HG03442 (cell line): ENCODE results near the gene GHRL.

Experiments
- ATAC-seq: cut with Tn5 transposase; IDR thresholded peaks from one replicate; pipeline ENCODE4 v1.9.1; 2021; ENCODE audit warnings: mild to moderate bottlenecking, moderate library complexity; ENCODE audit not compliant: unreplicated experiment

Gene GHRL

GRCh38 chr3:10248184-10248983 lies 44.4 kb downstream of the GHRL start, which contains the start of gene TATDN2:
Gene TATDN2, plus strand, starts transcription at chr3:10248459. Its CDS starts 742 bp downstream, at chr3:10249201.
- peak; percentile 92 for ATAC-seq

GRCh38 chr3:10247679-10248183 lies 45.0 kb downstream of the GHRL start:
- ATAC-seq, result no peak

DNA sequence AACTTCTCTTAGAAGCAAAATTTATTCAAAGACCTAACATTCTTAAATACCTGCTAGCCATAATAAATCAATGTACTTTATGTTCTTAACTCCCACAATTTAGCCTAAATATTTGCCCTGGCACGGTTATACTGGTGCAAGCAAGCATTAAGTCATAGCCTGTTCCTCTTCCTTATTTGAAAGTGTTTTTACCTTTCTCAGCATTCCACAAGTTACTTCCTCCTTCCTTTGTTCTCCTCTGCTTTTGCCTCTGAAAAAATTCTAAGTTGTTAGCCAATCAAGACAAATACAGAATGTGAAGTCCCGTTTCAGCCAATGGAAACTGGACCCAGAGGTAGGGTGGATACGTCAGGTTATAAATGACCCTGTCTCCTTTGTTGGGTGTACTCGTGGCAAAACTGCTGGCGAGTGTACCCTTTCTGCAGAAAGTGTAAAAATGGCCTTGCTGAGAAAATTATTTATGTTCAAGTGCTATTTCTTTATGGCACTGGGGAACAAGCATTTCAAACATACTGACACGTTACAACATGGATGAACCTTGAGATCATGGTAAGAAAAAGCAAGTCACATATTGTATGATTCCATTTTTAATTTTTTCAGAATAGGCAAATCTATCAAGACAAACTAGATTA lies 47.5 kb downstream of the GHRL start:
- ATAC-seq, result no peak

- no peak for ATAC-seq
These were observed 48.7 kb downstream of the GHRL start for GRCh38 chr3:10244009-10244408.

DNA sequence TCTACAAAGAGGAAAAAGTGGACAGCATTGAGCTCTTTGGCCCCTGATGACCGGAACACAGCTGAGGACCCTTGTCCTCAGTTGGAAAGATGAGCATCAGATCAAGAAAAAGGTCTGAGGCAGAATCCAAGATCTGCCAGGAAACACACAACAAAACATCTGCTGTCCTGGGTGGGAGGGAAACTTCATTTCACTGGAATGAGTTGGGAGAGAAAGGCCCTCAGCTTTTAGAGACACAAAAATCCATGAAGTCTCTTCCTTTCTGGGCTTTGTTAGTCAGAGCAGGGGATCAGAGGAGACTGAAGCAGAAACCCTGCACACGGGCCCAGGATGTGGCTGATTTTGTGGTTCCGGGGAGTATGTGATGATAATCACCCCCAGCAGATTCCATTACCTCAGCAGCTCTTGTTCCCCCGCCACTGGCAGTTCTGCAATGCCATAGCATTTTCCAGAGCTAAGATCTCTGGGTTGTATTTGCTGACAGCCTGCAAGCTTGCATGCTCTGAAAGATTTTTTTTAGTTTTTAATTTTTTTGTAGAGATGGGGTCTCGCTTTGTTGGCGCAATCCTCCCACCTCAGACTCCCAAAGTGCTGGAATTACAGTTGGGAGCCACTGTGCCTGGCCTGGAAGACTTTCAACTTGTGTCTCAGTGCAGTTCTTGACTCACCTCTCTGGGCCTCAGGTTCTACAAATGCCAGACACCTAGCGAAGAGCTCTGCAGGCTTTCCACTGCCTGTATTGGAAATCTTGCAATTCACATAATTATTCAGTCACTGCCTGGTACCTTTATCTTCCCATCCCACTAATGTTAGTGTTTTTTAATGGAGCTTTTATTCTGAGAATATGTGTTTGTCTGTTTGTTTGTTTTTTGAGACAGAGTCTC lies 50.3 kb downstream of the GHRL start:
- no peak for ATAC-seq

DNA sequence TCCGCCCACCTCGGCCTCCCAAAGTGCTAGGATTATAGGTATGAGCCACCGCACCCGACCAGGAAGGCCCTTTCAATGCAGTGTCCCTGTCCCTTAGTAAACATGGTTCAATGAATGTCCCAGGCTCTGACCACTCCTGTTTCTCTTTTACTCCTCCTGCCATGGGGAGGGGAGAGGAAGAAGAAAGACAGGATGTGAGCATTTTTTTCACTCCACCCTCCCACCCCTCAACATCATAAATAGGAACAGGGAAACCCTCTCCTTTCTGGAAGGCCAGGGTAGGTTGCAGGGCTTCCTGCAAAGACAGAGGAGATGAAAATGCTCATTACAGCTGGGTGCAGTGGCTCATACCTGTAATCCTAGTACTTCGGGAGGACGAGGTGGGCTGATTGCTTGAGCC lies 51.9 kb downstream of the GHRL start:
- no peak for ATAC-seq

GRCh38 chr3:10238345-10239183 lies 54.2 kb downstream of the GHRL start:
- ATAC-seq, result no peak
